AG04450 (cell line): Measurements from ENCODE around the gene MAP1A. TPM values are rescaled to one million over a fixed set of nuclear protein-coding genes. Genes with fewer than 3 reads are reported as not detected.
A peak's percentile ranks its signal among the peaks of the same experiment; 100 is the strongest.

Experiments
- CTCF ChIA-PET: fragments of 300-600, 350-600 bp; formaldehyde crosslinking; extraction: SDS; loops from one replicate; lab custom pipeline; 2022; ENCODE audit warnings: antibody characterized with exemption, inconsistent platforms; lab: Charles Lee
- POLR2A ChIA-PET: fragments of 350-600 bp; formaldehyde crosslinking; extraction: SDS; loops from one replicate; lab custom pipeline; 2021; ENCODE audit warnings: antibody characterized with exemption, inconsistent platforms; lab: Yijun Ruan, JAX
- DNase-seq: peaks from one replicate; pipeline ENCODE4 v3.0.0-alpha.2; 2011; ENCODE audit warnings: low read depth, low spot score
- H3K27ac ChIP-seq: one replicate; pipeline ENCODE4 v1.5.1; 2012; ENCODE audit warnings: low read depth, low read length, control low read depth
- H3K27me3 ChIP-seq: one replicate; pipeline ENCODE4 v1.6.0; 2012; ENCODE audit warnings: low read length; ENCODE audit not compliant: control insufficient read depth, insufficient read depth
- H3K4me3 ChIP-seq: 2 replicates; pipeline ENCODE4 v1.5.1; 2011; ENCODE audit warnings: mild to moderate bottlenecking, low read depth, low read length, control low read depth
- H3K9me3 ChIP-seq: 2 replicates; pipeline ENCODE4 v1.5.1; 2012; ENCODE audit warnings: low read length; ENCODE audit not compliant: control insufficient read depth, insufficient read depth
- polyA plus RNA-seq: library from polyadenylated mRNA; depleted of rRNA; stranded (reverse); fragments of >200 nt; gene quantifications from 2 replicates; pipeline ENCODE4 v1.2.3, GENCODE V29; 2011
- TF ChIP-seq, protein P1 (sequence below): IDR thresholded peaks from 2 replicates; pipeline ENCODE4 v1.5.1; 2011; ENCODE audit warnings: low read depth, low read length, control low read depth, inconsistent platforms

The MAP1A gene
- polyA plus RNA-seq, 1 experiment = 48.5 TPM

DNA sequence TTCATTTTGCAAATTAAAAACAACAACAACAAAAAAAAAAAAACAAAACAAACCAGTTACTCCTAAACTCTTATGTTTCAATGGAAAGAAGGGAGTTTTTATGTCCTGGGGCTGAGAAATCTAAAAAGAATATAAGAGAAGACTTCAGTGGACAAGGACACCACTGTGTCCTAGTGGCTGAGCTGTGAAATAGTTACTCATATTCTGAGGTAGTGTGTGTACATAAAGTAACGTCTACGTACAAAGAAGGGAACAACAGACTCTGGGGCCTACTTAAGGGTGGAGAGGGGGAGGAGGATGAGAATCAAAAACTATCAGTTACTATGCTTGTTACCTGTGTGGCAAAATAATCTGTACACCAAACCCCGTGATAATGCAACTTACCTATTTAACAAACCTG is 18.4 kb upstream of the MAP1A start:
- Histone ChIP-seq H3K9me3 (no peaks in the 10 kb centered on the region), H3K4me3 (no peak overlapping the region), H3K27me3 (no peaks in the 10 kb centered on the region), H3K27ac (no peak overlapping the region)
- ChIA-PET POLR2A (no interaction called here), CTCF (no interaction called here)
- no peak for DNase-seq
- TF ChIP-seq, protein P1, sequence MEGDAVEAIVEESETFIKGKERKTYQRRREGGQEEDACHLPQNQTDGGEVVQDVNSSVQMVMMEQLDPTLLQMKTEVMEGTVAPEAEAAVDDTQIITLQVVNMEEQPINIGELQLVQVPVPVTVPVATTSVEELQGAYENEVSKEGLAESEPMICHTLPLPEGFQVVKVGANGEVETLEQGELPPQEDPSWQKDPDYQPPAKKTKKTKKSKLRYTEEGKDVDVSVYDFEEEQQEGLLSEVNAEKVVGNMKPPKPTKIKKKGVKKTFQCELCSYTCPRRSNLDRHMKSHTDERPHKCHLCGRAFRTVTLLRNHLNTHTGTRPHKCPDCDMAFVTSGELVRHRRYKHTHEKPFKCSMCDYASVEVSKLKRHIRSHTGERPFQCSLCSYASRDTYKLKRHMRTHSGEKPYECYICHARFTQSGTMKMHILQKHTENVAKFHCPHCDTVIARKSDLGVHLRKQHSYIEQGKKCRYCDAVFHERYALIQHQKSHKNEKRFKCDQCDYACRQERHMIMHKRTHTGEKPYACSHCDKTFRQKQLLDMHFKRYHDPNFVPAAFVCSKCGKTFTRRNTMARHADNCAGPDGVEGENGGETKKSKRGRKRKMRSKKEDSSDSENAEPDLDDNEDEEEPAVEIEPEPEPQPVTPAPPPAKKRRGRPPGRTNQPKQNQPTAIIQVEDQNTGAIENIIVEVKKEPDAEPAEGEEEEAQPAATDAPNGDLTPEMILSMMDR = no peak; the same call in 1 of the 2 replicates

- TF ChIP-seq, protein P1 = no peak
- Histone ChIP-seq H3K9me3 (no peaks in the 10 kb centered on the region), H3K27me3 (no peaks in the 10 kb centered on the region), H3K27ac (no peak overlapping the region), H3K4me3 (no peak overlapping the region)
- ChIA-PET CTCF (interaction anchor here (1.3 kb wide), 1 partner anchor 10 kb away, joined by 4 read pairs; no protein-coding TSS in a partner anchor), POLR2A (no interaction called here)
- DNase-seq = no peak
These were observed 17.8 kb upstream of the MAP1A start for GRCh38 chr15:43499635-43500034.

GRCh38 chr15:43505738-43506137 is 11.7 kb upstream of the MAP1A start:
- Histone ChIP-seq H3K27ac (no peak overlapping the region), H3K4me3 (no peak overlapping the region), H3K9me3 (no peaks in the 10 kb centered on the region), H3K27me3 (no peaks in the 10 kb centered on the region)
- CTCF ChIA-PET = interaction anchor here (0.6 to 1.6 kb wide), 3 partner anchors 8 to 61 kb away, joined by 3 to 8 read pairs (median 5); no protein-coding TSS in a partner anchor
- peak; percentile 89 for DNase-seq
- TF ChIP-seq, protein P1 = no peak
- POLR2A ChIA-PET = interaction anchor here (0.5 to 1.3 kb wide), 8 partner anchors 8 to 135 kb away, joined by 3 to 6 read pairs (median 4); partner anchors contain the start of genes TP53BP1, TUBGCP4 and ZSCAN29

GRCh38 chr15:43508421-43508820 is 9.0 kb upstream of the MAP1A start:
- H3K27me3 ChIP-seq = no peaks in the 10 kb centered on the region
- H3K9me3 ChIP-seq = no peaks in the 10 kb centered on the region
- ChIA-PET POLR2A (no interaction called here), CTCF (no interaction called here)
- no peak for DNase-seq
- no peak overlapping the region for H3K27ac ChIP-seq
- TF ChIP-seq, protein P1 = no peak
- H3K4me3 ChIP-seq = no peak overlapping the region

GRCh38 chr15:43508991-43509659 is 8.3 kb upstream of the MAP1A start:
- POLR2A ChIA-PET = no interaction called here
- Histone ChIP-seq H3K9me3 (no peaks in the 10 kb centered on the region), H3K4me3 (no peak overlapping the region), H3K27ac (peak overlapping the region; percentile 65), H3K27me3 (no peaks in the 10 kb centered on the region)
- no peak for DNase-seq
- CTCF ChIA-PET = interaction anchor here (6.7 kb wide), 1 partner anchor 69 kb away, joined by 39 read pairs; no protein-coding TSS in a partner anchor
- TF ChIP-seq, protein P1 = no peak
